GM06990 (cell line): Measurements from ENCODE around the gene CEP20.
"Not testable (repeated sequence)": the region's sequence is repeated elsewhere in the genome, so short reads cannot be mapped to it uniquely, and the experiment has no call there.

ENCODE experiments used
- DNase-seq: peaks from one replicate; pipeline ENCODE4 v3.0.0-alpha.2; 2011; ENCODE audit not compliant: insufficient read length; ENCODE audit errors: extremely low read depth
- H3K27me3 ChIP-seq: replicated peaks from 2 replicates; pipeline ENCODE4 v1.6.0; 2011; ENCODE audit warnings: low read length; ENCODE audit not compliant: control insufficient read depth, insufficient read depth
- H3K36me3 ChIP-seq: 2 replicates; pipeline ENCODE4 v1.5.1; 2011; ENCODE audit warnings: low read length; ENCODE audit not compliant: control insufficient read depth, insufficient read depth
- H3K4me3 ChIP-seq: replicated peaks from 2 replicates; pipeline ENCODE4 v1.5.1; 2011; ENCODE audit warnings: low read depth, mild to moderate bottlenecking, control low read depth, low read length
- CTCF ChIP-seq: IDR thresholded peaks from 2 replicates; pipeline ENCODE4 v1.5.1; 2011; ENCODE audit warnings: low read length, control low read depth, mild to moderate bottlenecking, inconsistent platforms; ENCODE audit not compliant: insufficient read depth, poor library complexity, severe bottlenecking

The CEP20 gene

GRCh38 chr16:15888072-15888976 lies at the start of gene CEP20:
Gene CEP20 (minus strand): TSS chr16:15888603. CDS start chr16:15888585, 18 bp downstream.
- no peaks in the 10 kb centered on the region for H3K27me3 ChIP-seq
- no peak for TF ChIP-seq CTCF
- DNase-seq = peak; percentile 98
- peaks cover under 1% of the 10 kb centered on the region for H3K36me3 ChIP-seq
- H3K4me3 ChIP-seq = peak within 1 kb of the TSS; percentile 83

GRCh38 chr16:15936809-15937208 lies 48.4 kb upstream of the CEP20 start:
- H3K27me3 ChIP-seq, DNase-seq, H3K4me3 ChIP-seq, H3K36me3 ChIP-seq: not testable (repeated sequence)

- H3K36me3 ChIP-seq = no peaks in the 10 kb centered on the region
- no peak for DNase-seq
- no peak for TF ChIP-seq CTCF
These were observed 46.6 kb upstream of the CEP20 start for GRCh38 chr16:15934991-15935390.

GRCh38 chr16:15933781-15934180 lies 45.4 kb upstream of the CEP20 start:
- Histone ChIP-seq H3K4me3 (no peak overlapping the region), H3K36me3 (no peaks in the 10 kb centered on the region), H3K27me3 (no peaks in the 10 kb centered on the region)
- no peak for DNase-seq
- no peak for TF ChIP-seq CTCF

More at GRCh38 chr16:15934991-15935390, 46.6 kb upstream of the CEP20 start:
- H3K27me3 ChIP-seq = no peaks in the 10 kb centered on the region
- H3K4me3 ChIP-seq = no peak overlapping the region

GRCh38 chr16:15932939-15933338 lies 44.5 kb upstream of the CEP20 start:
- Histone ChIP-seq H3K27me3 (no peaks in the 10 kb centered on the region), H3K36me3 (no peaks in the 10 kb centered on the region), H3K4me3 (no peak overlapping the region)
- TF ChIP-seq CTCF = no peak
- no peak for DNase-seq

GRCh38 chr16:15928261-15929104 lies 40.1 kb upstream of the CEP20 start:
- no peak for DNase-seq
- TF ChIP-seq CTCF = no peak
- Histone ChIP-seq H3K27me3 (no peaks in the 10 kb centered on the region), H3K4me3 (no peak overlapping the region), H3K36me3 (no peaks in the 10 kb centered on the region)
